NCI-H2081 (cell line): ENCODE measurements around the gene LRRC55.

Source experiments
- DNase-seq, 2 experiments: peaks; one replicate each; lab custom pipeline; 2025; lab: John Stamatoyannopoulos, UW

The LRRC55 gene

GRCh38 chr11:57203882-57204480, 22.2 kb downstream of the LRRC55 start:
- DNase-seq: no peak

DNA sequence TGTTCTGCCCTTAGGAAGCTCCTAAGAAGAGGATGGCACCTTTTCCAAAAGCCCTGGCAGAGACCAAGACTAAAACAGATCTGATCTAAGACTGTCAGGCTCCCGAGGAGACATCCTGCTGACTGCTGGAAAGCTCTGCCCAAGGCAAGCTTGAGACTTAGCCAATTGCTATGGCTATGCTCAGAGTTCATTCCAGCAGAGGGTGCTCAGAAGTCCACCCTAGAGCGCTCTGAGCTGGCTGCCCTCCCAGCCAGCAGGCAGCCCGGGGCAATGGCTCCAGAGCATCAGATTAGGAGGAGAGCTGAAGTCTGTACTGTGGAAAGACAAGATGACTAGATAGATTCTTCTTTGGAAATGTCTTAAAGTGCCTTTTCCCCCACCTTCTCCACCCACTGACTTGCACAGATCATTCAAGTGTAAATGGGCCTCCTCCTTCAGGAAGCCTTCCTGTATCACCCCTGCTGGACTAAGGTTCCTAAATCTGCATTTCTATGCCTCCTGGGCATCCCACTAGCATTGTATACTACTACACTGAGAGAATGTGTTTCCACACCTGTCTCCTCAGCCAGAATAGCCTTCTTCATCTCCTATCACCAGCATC, 23.4 kb downstream of the LRRC55 start:
- no peak for DNase-seq

DNA sequence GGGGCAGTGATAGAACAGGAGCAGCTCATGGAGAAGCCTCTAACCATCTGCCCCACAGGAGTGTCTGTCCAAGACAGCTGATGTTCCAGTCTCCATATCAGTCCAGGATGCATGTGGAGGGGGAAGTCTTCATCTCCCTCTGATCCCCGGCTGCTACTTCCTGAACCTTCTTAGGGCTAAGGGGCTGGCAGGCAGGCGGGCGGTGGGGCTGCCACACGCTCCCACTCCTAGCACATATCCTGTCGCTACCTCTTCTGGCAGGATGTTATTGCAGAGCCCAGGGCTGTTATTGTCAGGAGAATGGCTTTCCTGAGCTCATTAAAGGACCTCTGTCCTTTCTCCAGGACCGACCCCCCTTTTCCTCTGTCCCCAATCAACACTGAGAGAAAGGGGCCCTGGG, 25.4 kb downstream of the LRRC55 start:
- DNase-seq: no peak

- no peak for DNase-seq
These were observed 29.0 kb downstream of the LRRC55 start for GRCh38 chr11:57210781-57211180.

- DNase-seq: no peak
These were observed 31.8 kb downstream of the LRRC55 start for GRCh38 chr11:57213342-57214097.

DNA sequence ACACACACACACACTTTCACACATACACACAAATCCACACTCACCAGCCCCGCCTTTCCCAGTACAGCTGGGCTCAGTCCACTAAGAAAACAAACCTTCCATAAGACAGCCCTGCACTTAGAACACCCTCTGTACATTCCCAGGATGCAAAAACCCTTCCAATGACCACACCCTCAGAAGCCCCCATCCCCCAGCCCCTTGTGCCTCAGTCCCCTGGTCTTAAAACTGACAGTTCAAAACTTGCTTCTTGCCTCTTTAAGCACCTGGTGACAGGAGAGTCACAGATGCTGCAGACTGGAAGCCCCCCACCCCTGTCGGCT, 32.3 kb downstream of the LRRC55 start:
- DNase-seq: no peak

DNA sequence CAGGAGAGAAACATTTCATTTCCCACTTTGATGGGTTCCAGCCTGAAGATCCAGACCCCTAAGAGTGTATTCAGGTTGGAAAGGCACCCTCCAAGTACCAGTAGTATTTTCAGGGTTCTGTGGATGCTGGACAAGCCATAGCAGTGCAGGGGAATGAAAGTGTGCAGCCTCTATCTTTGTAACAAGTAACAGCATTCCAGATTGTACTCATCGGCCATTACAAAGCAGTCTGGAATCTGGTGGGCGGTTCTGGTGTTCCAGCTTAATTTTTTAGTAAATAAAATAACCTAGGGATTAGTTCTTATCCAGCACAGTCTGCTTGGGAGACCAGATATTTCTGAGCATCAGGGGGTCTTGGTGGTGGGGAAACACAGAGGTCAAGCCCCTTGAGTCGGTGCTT, 32.7 kb downstream of the LRRC55 start:
- no peak for DNase-seq

- DNase-seq: no peak
These were observed 34.7 kb downstream of the LRRC55 start for GRCh38 chr11:57216463-57216862.

DNA sequence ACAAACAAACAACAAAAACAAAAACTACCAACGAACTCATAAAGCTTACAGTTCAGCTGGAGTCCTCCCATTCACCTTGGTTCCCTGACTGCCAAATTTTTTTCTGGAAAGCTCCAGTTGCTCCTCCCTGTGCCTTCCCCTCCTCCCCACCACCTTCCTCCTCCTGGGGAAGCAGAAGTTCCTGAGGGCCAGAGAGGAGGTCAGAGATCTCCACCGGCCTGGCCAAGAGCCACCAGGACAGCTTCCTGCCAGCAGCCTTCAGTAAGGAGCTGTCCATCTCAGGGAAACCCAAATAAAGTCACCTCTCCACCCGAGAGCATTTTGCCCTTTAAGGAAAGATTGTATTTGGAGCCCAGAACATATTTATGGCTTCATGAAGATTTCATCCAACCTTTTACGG, 35.3 kb downstream of the LRRC55 start:
- no peak for DNase-seq

DNA sequence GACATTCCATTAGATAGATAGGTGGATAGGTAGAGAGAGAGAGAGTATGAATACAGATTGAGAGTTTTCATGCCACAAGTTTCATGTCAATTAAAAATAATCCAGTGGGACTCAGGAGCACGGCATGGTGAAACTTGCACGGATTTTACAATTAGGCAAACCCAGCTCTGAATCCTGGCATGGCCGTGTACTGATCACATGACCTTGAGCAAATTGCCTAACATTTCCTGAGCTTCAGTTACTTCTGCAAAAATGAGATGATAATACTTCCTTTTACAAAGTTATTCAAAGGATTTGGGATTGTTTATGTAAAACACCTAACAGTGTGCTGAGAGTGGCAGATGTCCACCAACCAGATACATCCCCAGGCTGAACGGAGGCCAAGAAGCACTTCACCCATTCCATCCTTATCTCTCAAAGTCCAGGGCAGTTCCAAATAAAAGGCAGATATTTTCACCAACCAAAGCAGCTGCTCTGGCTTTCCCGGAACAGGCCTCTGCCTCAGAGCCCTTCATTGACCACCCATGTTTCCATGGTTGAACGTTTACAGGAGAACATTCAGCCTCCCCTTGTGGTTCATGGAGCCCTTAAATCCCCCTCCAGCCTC, 37.4 kb downstream of the LRRC55 start:
- no peak for DNase-seq

- DNase-seq: no peak
These were observed 40.5 kb downstream of the LRRC55 start for GRCh38 chr11:57222239-57222638.

GRCh38 chr11:57223601-57224000, 41.8 kb downstream of the LRRC55 start:
- no peak for DNase-seq

DNA sequence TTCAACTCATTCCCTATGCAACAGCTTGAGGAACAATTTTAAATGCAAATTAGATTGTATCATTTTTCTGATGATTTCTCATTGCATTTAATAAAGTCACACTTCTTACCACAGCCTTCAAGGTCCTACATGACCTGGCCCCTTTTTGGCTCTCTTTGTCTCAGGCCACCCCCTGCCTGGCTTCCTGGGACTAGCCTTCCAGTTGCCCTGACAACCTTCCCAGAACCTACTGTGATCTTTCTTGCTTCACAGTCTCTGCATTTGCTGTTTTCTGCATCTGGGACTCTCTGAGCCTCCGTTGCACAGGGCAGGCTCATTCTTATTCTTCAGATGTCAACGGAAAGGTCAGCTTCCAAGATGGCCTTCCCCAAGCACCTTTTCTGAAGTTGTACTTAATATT, 42.4 kb downstream of the LRRC55 start:
- DNase-seq: no peak

- DNase-seq: no peak
These were observed 42.8 kb downstream of the LRRC55 start for GRCh38 chr11:57224537-57224936.

DNA sequence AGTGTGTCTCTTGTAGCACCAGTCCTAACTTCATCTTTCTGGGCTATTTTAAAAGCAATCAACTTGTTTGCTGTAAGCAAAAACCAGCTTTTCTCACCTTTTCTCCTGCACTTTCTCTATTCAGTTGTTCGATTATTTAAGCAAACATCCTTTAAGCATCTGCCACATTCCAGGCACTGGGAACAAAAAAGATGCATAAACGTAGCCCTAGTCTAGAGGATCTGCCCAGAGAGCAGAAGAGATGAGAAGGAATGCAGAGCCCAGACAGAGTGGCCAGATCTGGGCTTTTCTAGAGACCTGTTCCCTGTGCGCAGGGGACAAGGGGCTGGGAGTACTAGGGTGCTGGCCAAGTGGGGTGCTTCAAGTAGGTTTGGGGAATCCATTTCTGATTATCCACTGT, 46.8 kb downstream of the LRRC55 start:
- DNase-seq: no peak

DNA sequence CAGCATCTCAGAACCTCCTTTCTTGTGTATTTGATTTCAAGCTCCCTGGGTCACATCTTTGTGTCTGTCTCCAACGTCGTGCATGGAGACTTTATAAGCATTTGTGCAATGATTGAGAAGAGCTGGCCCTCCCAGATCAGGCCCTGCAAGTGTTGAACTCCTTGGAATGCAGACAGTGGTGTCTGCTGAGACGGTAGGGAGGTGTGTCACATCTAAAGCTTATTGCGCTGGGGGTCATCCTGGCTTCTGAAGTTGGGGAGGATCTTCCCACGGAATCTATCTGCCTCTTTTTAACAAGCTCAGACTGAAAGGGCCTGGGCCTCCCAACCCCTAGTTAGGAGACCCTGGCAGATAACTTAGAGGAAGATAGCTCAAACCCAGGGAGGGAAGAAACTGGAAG, 48.6 kb downstream of the LRRC55 start:
- DNase-seq: no peak

GRCh38 chr11:57230791-57231538, 49.2 kb downstream of the LRRC55 start:
- DNase-seq: no peak

- no peak for DNase-seq
These were observed 49.9 kb downstream of the LRRC55 start for GRCh38 chr11:57231539-57232253.

- DNase-seq: no peak
These were observed 51.9 kb downstream of the LRRC55 start for GRCh38 chr11:57233702-57234101.

DNA sequence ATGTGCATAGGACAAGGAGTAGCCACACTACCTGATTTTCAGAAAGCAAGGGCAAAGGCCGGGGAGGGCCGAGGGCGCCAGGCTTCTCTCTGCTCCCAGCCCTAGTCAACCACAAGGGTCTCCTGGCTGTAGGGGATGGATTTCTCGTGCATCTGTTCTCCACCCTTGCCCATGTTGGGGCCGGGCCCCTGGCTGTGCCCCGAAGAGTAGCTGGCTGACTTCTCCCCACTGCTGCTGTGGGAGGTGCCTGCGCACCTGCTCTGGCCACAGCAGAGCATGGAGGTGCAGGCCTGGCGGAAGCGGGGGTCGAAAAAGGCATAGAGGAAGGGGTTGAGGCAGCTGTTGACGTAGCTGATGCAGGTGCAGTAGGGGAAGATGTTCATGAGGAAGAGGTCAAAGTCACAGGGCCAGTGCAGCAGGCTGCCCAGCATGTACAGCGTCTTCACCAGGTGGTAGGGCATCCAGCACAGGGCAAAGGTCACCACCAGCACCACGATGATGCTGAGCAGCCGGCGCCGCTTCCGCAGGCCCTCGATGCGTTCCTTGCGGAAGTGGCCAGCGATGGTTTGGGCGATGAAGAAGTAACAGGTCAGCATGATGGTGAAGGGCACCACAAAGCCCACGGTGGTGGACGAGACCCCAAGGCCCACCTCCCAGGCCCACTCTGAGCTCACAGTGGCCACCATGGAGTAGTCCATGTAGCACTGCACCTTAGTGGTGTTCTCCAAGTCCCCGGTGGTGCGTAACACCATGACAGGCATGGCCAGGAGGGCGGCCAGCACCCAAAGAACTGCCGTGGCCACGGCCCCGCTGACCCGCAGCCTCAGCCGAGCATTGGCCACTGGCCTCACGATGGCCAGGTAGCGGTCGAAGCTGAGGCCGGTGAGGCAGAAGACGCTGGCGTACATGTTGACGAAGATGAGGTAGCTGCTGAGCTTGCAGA, 54.3 kb downstream of the LRRC55 start:
- DNase-seq: no peak

DNA sequence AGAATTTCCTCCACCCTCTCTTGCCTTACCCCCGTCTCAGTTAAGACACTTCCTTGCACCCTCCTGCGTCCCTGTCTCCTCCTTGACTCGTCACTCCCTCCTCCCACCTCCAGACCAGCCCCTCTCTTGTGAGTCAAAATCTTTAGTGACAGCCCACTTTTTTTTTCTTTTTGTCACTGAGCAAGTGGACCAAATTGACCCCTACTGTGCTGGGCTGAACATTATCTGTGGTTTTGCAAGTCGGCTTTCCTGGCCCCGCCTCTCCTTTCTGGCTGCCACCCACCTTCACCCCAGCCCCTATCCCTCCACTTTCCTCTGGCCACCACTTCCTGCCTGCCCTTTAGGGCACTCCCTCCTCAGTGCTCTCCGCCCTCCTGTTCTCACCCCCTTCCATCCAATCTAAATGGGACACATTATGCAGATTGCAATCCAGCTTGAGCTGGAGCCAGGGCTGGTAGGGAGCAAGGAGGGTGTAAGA, 55.5 kb downstream of the LRRC55 start, which contains the start of gene APLNR:
Gene APLNR (minus strand): TSS at position 47 of the 478 bp plus-strand sequence. CDS start 246 bp downstream, outside the sequence.
- DNase-seq: no peak
